Spleen (tissue), 7 donors: ENCODE data around the gene HLA-DRA.

ENCODE experiments used
- CTCF ChIP-seq, 11 experiments: fragments of 200-600 bp in 7 of 11; fragments of 450-650 bp in 4 of 11; sonication (generic) in 4 of 11; IDR thresholded peaks in 8 of 11; conservative IDR thresholded peaks in 3 of 11; 1 replicate in 7 of 11; 2 replicates in 4 of 11; pipeline versions ENCODE4 v1.4.0 to v1.8.0; 2016 to 2021; ENCODE audit warnings: antibody characterized with exemption in 11 of 11, inconsistent platforms in 4 of 11, mild to moderate bottlenecking in 1 of 11
- POLR2A ChIP-seq, 3 donors: fragments of 450-650 bp; IDR thresholded peaks; one replicate each; pipeline ENCODE4 v1.5.1; 2017; ENCODE audit warnings: antibody characterized with exemption in 3 of 3, mild to moderate bottlenecking in 1 of 3
- POLR2AphosphoS5 ChIP-seq, 3 donors: sonication (generic); formaldehyde crosslinking; IDR thresholded peaks; one replicate each; pipeline ENCODE4 v1.5.1; 2017; ENCODE audit warnings: antibody characterized with exemption in 3 of 3
- donor health status: DM: no; HTN: no; CAD: no; lungs with moderate emphysema.
- donor health status: DM: no; HTN: no; CAD: no.
- donor health status: DM: no; HTN: no; CAD: no.

GRCh38 chr6:32431142-32431541, 8.5 kb upstream of the HLA-DRA start:
- no peak for TF ChIP-seq POLR2A (IDR thresholded peaks at IDR 0.05)
- no peak for TF ChIP-seq CTCF (IDR thresholded peaks at IDR 0.05 in 8 of 11, conservative IDR thresholded peaks at IDR 0.05 in 3 of 11)
- no peak for TF ChIP-seq POLR2AphosphoS5 (IDR thresholded peaks at IDR 0.05)
